ENCODE data around the gene PLEKHM2.

Gene PLEKHM2

GRCh38 chr1:15757016-15757543, 73.0 kb downstream of the PLEKHM2 start:
- TF ChIP-seq EZH2 (IDR thresholded peaks at IDR 0.05; ENCODE audit: borderline replicate concordance, low read length) (no peak), CTCF (IDR thresholded peaks at IDR 0.05; ENCODE audit: low read length) (no peak)
- no peak overlapping the region for H3K27ac ChIP-seq (ENCODE audit: low read depth, low read length, poor library complexity, severe bottlenecking)
- no peaks in the 10 kb centered on the region for H3K79me2 ChIP-seq (ENCODE audit: insufficient read depth, low read length)
- H4K20me1 ChIP-seq (ENCODE audit: insufficient read depth, low read length), result no peaks in the 10 kb centered on the region
- no peaks in the 10 kb centered on the region for H3K4me1 ChIP-seq (ENCODE audit: insufficient read depth, low read length, severe bottlenecking)
- no peaks in the 10 kb centered on the region for H3F3A ChIP-seq (ENCODE audit: insufficient read depth, low read length)
- H3K9ac ChIP-seq (ENCODE audit: low read length), result no peak overlapping the region
- no peak overlapping the region for H3K4me2 ChIP-seq (ENCODE audit: low read length)
- no peaks in the 10 kb centered on the region for H3K36me3 ChIP-seq (ENCODE audit: insufficient read depth, low read length)
- H3K4me3 ChIP-seq (ENCODE audit: low read depth, low read length, poor library complexity, severe bottlenecking), result no peak overlapping the region
- no peaks in the 10 kb centered on the region for H3K9me2 ChIP-seq (ENCODE audit: low read depth, low read length)
- H2AFZ ChIP-seq (ENCODE audit: low read length), result no peak overlapping the region
- peaks cover 3% of the 10 kb centered on the region; the same call in 1 of the 2 replicates for H3K27me3 ChIP-seq (ENCODE audit: insufficient read depth, low read length)
- H3K9me3 ChIP-seq (ENCODE audit: low read length), result no peaks in the 10 kb centered on the region

GRCh38 chr1:15757575-15758342, 73.6 kb downstream of the PLEKHM2 start:
- no peak overlapping the region for H3K4me3 ChIP-seq (ENCODE audit: low read depth, low read length, poor library complexity, severe bottlenecking)
- no peak overlapping the region for H3K4me2 ChIP-seq (ENCODE audit: low read length)
- H3F3A ChIP-seq (ENCODE audit: insufficient read depth, low read length), result no peaks in the 10 kb centered on the region
- H3K27me3 ChIP-seq (ENCODE audit: insufficient read depth, low read length), result peaks cover 3% of the 10 kb centered on the region; the same call in 1 of the 2 replicates
- no peaks in the 10 kb centered on the region for H3K9me3 ChIP-seq (ENCODE audit: low read length)
- H3K36me3 ChIP-seq (ENCODE audit: insufficient read depth, low read length), result no peaks in the 10 kb centered on the region
- H2AFZ ChIP-seq (ENCODE audit: low read length), result no peak overlapping the region
- no peaks in the 10 kb centered on the region for H4K20me1 ChIP-seq (ENCODE audit: insufficient read depth, low read length)
- no peaks in the 10 kb centered on the region for H3K9me2 ChIP-seq (ENCODE audit: low read depth, low read length)
- H3K27ac ChIP-seq (ENCODE audit: low read depth, low read length, poor library complexity, severe bottlenecking), result no peak overlapping the region
- no peaks in the 10 kb centered on the region for H3K79me2 ChIP-seq (ENCODE audit: insufficient read depth, low read length)
- H3K4me1 ChIP-seq (ENCODE audit: insufficient read depth, low read length, severe bottlenecking), result no peaks in the 10 kb centered on the region
- no peak overlapping the region for H3K9ac ChIP-seq (ENCODE audit: low read length)
- TF ChIP-seq CTCF (IDR thresholded peaks at IDR 0.05; ENCODE audit: low read length) (no peak), EZH2 (IDR thresholded peaks at IDR 0.05; ENCODE audit: borderline replicate concordance, low read length) (no peak)

- H3K9ac ChIP-seq (ENCODE audit: low read length), result no peak within 1 kb of the TSS
- H3K27me3 ChIP-seq (ENCODE audit: insufficient read depth, low read length), result peaks cover 3% of the 10 kb centered on the region; the same call in 1 of the 2 replicates
- H3K9me3 ChIP-seq (ENCODE audit: low read length), result no peaks in the 10 kb centered on the region
- no peaks in the 10 kb centered on the region for H4K20me1 ChIP-seq (ENCODE audit: insufficient read depth, low read length)
- no peak for TF ChIP-seq EZH2 (IDR thresholded peaks at IDR 0.05; ENCODE audit: borderline replicate concordance, low read length)
- no peak for TF ChIP-seq CTCF (IDR thresholded peaks at IDR 0.05; ENCODE audit: low read length)
- no peaks in the 10 kb centered on the region for H3K9me2 ChIP-seq (ENCODE audit: low read depth, low read length)
- no peaks in the 10 kb centered on the region for H3K4me1 ChIP-seq (ENCODE audit: insufficient read depth, low read length, severe bottlenecking)
- no peaks in the 10 kb centered on the region for H3K36me3 ChIP-seq (ENCODE audit: insufficient read depth, low read length)
- no peaks in the 10 kb centered on the region for H3K79me2 ChIP-seq (ENCODE audit: insufficient read depth, low read length)
- no peak within 1 kb of the TSS for H3K4me2 ChIP-seq (ENCODE audit: low read length)
- H3K27ac ChIP-seq (ENCODE audit: low read depth, low read length, poor library complexity, severe bottlenecking), result no peak within 1 kb of the TSS
- no peak within 1 kb of the TSS for H3K4me3 ChIP-seq (ENCODE audit: low read depth, low read length, poor library complexity, severe bottlenecking)
- H3F3A ChIP-seq (ENCODE audit: insufficient read depth, low read length), result no peaks in the 10 kb centered on the region
- no peak within 1 kb of the TSS for H2AFZ ChIP-seq (ENCODE audit: low read length)
Observed at GRCh38 chr1:15758343-15758931, 74.3 kb downstream of the PLEKHM2 start, which contains the start of gene FBLIM1. TSS of gene FBLIM1 (plus strand) at chr1:15758795. CDS start at chr1:15764984, 6,189 bp downstream.

Measured in OCI-LY1 (cell line).